HepG2 (cell line): ENCODE results near the gene USP24. TPM values are rescaled to one million over a fixed set of nuclear protein-coding genes. Genes with fewer than 3 reads are reported as not detected.

Experiments used
- CSRNP2 ChIP-seq: sonication (generic); formaldehyde crosslinking; conservative IDR thresholded peaks from 2 replicates; pipeline ENCODE4 v1.8.0; 2022; ENCODE audit warnings: low read depth, missing genetic modification reagents
- EEA1 ChIP-seq: sonication (generic); formaldehyde crosslinking; IDR thresholded peaks from 2 replicates; pipeline ENCODE4 v1.5.1; 2020; ENCODE audit warnings: mild to moderate bottlenecking, missing genetic modification reagents, borderline replicate concordance
- EED ChIP-seq: sonication (generic); formaldehyde crosslinking; IDR thresholded peaks from 2 replicates; pipeline ENCODE4 v1.5.0; 2020; ENCODE audit warnings: mild to moderate bottlenecking, missing genetic modification reagents
- HMGXB3 ChIP-seq: sonication (generic); formaldehyde crosslinking; IDR thresholded peaks from 2 replicates; pipeline ENCODE4 v1.4.0; 2020; ENCODE audit warnings: missing genetic modification reagents, borderline replicate concordance
- TERF1 ChIP-seq: sonication (generic); formaldehyde crosslinking; IDR thresholded peaks from 2 replicates; pipeline ENCODE4 v1.8.0; 2022; ENCODE audit warnings: mild to moderate bottlenecking, missing genetic modification reagents, moderate library complexity
- TFDP2 ChIP-seq: sonication (generic); formaldehyde crosslinking; IDR thresholded peaks from 2 replicates; pipeline ENCODE4 v1.4.0; 2020; ENCODE audit warnings: missing genetic modification reagents
- ZNF142 ChIP-seq: sonication (generic); formaldehyde crosslinking; IDR thresholded peaks from 2 replicates; pipeline ENCODE4 v1.4.0; 2020; ENCODE audit warnings: missing genetic modification reagents
- ZNF552 ChIP-seq: sonication (generic); formaldehyde crosslinking; IDR thresholded peaks from 2 replicates; pipeline ENCODE4 v1.9.0; 2022; ENCODE audit warnings: missing genetic modification reagents, mild to moderate bottlenecking, borderline replicate concordance
- ZNF564 ChIP-seq: sonication (generic); formaldehyde crosslinking; IDR thresholded peaks from 2 replicates; pipeline ENCODE4 v1.8.1; 2023; ENCODE audit warnings: mild to moderate bottlenecking, missing genetic modification reagents
- ZNF691 ChIP-seq: sonication (generic); formaldehyde crosslinking; IDR thresholded peaks from 2 replicates; pipeline ENCODE4 v1.4.0; 2020; ENCODE audit warnings: missing genetic modification reagents, low read depth, mild to moderate bottlenecking, borderline replicate concordance
- ZSCAN29 ChIP-seq: sonication (generic); formaldehyde crosslinking; conservative IDR thresholded peaks from 2 replicates; pipeline ENCODE4 v1.4.0; 2020; ENCODE audit warnings: mild to moderate bottlenecking, missing genetic modification reagents
- polyA plus RNA-seq, 8 experiments: library from polyadenylated mRNA; depleted of rRNA in 3 of 8; stranded (reverse) in 7 of 8; unstranded in 1 of 8; fragments of >200 nt; fragmentation: Illumina TruSeq in 4 of 8; extraction: Trizol in 4 of 8; gene quantifications; 2 replicates each; pipeline versions ENCODE4 v1.2.1 to v1.2.3, GENCODE V29; 2011 to 2016; ENCODE audit warnings: low read depth in 4 of 8, missing spikeins in 1 of 8, mixed read lengths in 1 of 8; ENCODE audit not compliant: insufficient read depth in 1 of 8
- total RNA-seq, 5 experiments: library from RNA; depleted of rRNA; stranded (reverse); fragments of >200 nt; fragmentation: Illumina TruSeq; extraction: Trizol; gene quantifications; 2 replicates each; pipeline ENCODE4 v1.2.3, GENCODE V29; 2016; ENCODE audit warnings: low read depth in 1 of 5

USP24 gene
- total and polyA plus RNA-seq, 2 of the 13 experiments (the other 11 are each of a cell fraction or from before 2014, with no cell fraction given) = 18.8 to 47.6 TPM

- TF ChIP-seq HMGXB3 (CRISPR knock-in tag) = 0 out of 2 replicates have a peak, but pooled peaks have one; percentile 34
- TF ChIP-seq CSRNP2 (CRISPR knock-in tag) = no peak
- peak; percentile 70; the same call in 1 of the 2 replicates for TF ChIP-seq ZSCAN29 (CRISPR knock-in tag)
- TF ChIP-seq ZNF564 (CRISPR knock-in tag) = peak; percentile 24; the same call in 1 of the 2 replicates
- no peak; the same call in 1 of the 2 replicates for TF ChIP-seq EEA1 (CRISPR knock-in tag)
- peak; percentile 43; the same call in 1 of the 2 replicates for TF ChIP-seq EED
- TF ChIP-seq TERF1 (CRISPR knock-in tag) = no peak
- TF ChIP-seq ZNF691 (CRISPR knock-in tag) = no peak; the same call in 1 of the 2 replicates
- TF ChIP-seq TFDP2 (CRISPR knock-in tag) = peak; percentile 64
- no peak for TF ChIP-seq ZNF142 (CRISPR knock-in tag)
- 0 out of 2 replicates have a peak, but pooled peaks have one; percentile 21 for TF ChIP-seq ZNF552 (CRISPR knock-in tag)
These were observed at the start of gene USP24 (continued) for GRCh38 chr1:55215194-55216021.
